HL-60 (cell line): ENCODE measurements around the gene NCSTN.

Experiments used
- CTCF ChIP-seq: IDR thresholded peaks from one replicate; pipeline ENCODE4 v1.5.1; 2011; ENCODE audit warnings: low read length, control low read depth, inconsistent platforms; ENCODE audit not compliant: insufficient read depth
- GABPA ChIP-seq: IDR thresholded peaks from 2 replicates; pipeline ENCODE4 v1.6.1; 2012; ENCODE audit warnings: low read depth
- POLR2AphosphoS5 ChIP-seq: IDR thresholded peaks from 2 replicates; pipeline ENCODE4 v1.6.1; 2012; ENCODE audit warnings: low read depth
- SPI1 ChIP-seq: IDR thresholded peaks from 2 replicates; pipeline ENCODE4 v1.6.1; 2012; ENCODE audit warnings: low read depth, mild to moderate bottlenecking, borderline replicate concordance

GRCh38 chr1:160322831-160323230 lies 20.4 kb upstream of the NCSTN start:
- TF ChIP-seq CTCF: no peak
- TF ChIP-seq POLR2AphosphoS5: no peak
- TF ChIP-seq GABPA: no peak
- no peak for TF ChIP-seq SPI1
